GM21367 (cell line): ENCODE data around the gene ZMYND8.
"Not testable (repeated sequence)": the region's sequence is repeated elsewhere in the genome, so short reads cannot be mapped to it uniquely, and the experiment has no call there.

Experiments used
- ATAC-seq: cut with Tn5 transposase; IDR thresholded peaks from one replicate; pipeline ENCODE4 v1.9.1; 2021; ENCODE audit not compliant: unreplicated experiment

Gene ZMYND8

GRCh38 chr20:47181056-47181862, 175.2 kb downstream of the ZMYND8 start:
- ATAC-seq: no peak

- no peak for ATAC-seq
Measured at GRCh38 chr20:47179267-47179666, 177.2 kb downstream of the ZMYND8 start.

- no peak for ATAC-seq
Measured at GRCh38 chr20:47178851-47179250, 177.6 kb downstream of the ZMYND8 start.

GRCh38 chr20:47178277-47178676, 178.2 kb downstream of the ZMYND8 start:
- no peak for ATAC-seq

- not testable (repeated sequence) for ATAC-seq
Measured at GRCh38 chr20:47176217-47176616, 180.3 kb downstream of the ZMYND8 start.

GRCh38 chr20:47175493-47175892, 181.0 kb downstream of the ZMYND8 start:
- no peak for ATAC-seq

GRCh38 chr20:47174456-47175243, 181.8 kb downstream of the ZMYND8 start:
- no peak for ATAC-seq

GRCh38 chr20:47173596-47174216, 182.8 kb downstream of the ZMYND8 start:
- ATAC-seq: no peak

- no peak for ATAC-seq
Measured at GRCh38 chr20:47172579-47172978, 183.9 kb downstream of the ZMYND8 start.

- no peak for ATAC-seq
Measured at GRCh38 chr20:47167846-47168245, 188.7 kb downstream of the ZMYND8 start.

- no peak for ATAC-seq
Measured at GRCh38 chr20:47165376-47165865, 191.1 kb downstream of the ZMYND8 start.

GRCh38 chr20:47164140-47164539, 192.4 kb downstream of the ZMYND8 start:
- no peak for ATAC-seq

- no peak for ATAC-seq
Measured at GRCh38 chr20:47161411-47161810, 195.1 kb downstream of the ZMYND8 start.

GRCh38 chr20:47160992-47161391, 195.5 kb downstream of the ZMYND8 start:
- no peak for ATAC-seq

GRCh38 chr20:47160240-47160639, 196.3 kb downstream of the ZMYND8 start:
- ATAC-seq: no peak
